GM12872 (cell line): ENCODE data around the gene ATP6AP1.

Experiments used
- TF ChIP-seq, protein P1 (sequence below): IDR thresholded peaks from 3 replicates; pipeline ENCODE4 v1.5.1; 2011; ENCODE audit warnings: low read depth, mild to moderate bottlenecking, low read length, moderate library complexity; ENCODE audit not compliant: insufficient read depth

Gene ATP6AP1

DNA sequence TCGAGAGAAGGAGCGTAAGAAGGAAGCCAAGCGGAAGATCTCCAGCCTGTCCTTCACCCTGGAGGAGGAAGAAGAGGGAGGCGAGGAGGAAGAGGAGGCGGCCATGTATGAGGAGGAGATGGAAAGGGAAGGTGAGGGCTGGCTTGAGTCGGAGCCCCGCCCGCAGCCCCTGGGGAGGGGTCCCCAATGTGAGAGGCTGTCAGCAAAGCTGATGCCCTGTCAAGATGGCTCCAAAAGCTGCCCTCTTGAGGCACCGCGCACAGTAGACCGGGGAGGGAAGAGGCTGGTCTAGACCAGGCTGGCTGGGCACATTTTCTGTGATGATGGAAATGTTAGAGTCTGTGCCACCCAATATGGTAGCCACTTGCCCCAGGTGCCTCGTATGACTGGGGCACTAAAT lies 18.0 kb downstream of the ATP6AP1 start:
- TF ChIP-seq, protein P1, sequence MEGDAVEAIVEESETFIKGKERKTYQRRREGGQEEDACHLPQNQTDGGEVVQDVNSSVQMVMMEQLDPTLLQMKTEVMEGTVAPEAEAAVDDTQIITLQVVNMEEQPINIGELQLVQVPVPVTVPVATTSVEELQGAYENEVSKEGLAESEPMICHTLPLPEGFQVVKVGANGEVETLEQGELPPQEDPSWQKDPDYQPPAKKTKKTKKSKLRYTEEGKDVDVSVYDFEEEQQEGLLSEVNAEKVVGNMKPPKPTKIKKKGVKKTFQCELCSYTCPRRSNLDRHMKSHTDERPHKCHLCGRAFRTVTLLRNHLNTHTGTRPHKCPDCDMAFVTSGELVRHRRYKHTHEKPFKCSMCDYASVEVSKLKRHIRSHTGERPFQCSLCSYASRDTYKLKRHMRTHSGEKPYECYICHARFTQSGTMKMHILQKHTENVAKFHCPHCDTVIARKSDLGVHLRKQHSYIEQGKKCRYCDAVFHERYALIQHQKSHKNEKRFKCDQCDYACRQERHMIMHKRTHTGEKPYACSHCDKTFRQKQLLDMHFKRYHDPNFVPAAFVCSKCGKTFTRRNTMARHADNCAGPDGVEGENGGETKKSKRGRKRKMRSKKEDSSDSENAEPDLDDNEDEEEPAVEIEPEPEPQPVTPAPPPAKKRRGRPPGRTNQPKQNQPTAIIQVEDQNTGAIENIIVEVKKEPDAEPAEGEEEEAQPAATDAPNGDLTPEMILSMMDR, result no peak

DNA sequence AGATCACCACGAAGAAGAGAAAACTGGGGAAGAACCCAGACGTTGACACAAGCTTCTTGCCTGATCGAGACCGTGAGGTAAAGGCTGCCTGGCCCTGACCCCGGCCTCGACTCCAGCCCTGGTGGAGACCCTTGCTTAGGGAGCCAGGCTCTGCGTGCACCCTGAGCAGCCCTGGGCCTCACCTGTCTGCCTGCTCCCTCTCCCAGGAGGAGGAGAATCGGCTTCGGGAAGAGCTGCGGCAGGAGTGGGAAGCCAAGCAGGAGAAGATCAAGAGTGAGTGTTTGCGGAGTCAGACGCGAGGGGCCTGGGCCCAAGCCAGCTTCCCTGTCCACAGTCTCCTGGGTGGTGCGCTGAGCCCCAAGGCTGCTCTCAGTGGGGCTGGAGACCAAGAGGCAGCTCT lies 20.0 kb downstream of the ATP6AP1 start:
- TF ChIP-seq, protein P1, result no peak

DNA sequence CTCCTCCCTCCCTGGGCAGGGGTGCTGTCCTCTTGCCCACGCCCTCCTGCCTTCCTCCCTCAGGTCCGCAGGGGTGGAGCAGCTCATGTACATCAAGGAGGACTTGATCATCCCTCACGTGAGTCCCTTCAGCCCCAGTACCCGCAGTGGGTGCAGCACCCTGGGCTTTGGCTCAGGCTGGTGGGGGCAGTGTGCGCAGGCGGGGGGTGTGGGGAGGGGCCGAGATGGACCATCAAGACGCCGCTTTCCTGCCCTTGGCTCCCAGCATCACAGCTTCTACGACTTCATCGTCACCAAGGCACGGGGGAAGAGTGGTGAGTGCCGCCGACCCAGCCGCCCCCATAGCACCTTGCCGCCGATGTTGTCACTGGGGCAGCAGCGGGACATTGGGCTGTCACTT lies 21.1 kb downstream of the ATP6AP1 start:
- TF ChIP-seq, protein P1, result no peak

DNA sequence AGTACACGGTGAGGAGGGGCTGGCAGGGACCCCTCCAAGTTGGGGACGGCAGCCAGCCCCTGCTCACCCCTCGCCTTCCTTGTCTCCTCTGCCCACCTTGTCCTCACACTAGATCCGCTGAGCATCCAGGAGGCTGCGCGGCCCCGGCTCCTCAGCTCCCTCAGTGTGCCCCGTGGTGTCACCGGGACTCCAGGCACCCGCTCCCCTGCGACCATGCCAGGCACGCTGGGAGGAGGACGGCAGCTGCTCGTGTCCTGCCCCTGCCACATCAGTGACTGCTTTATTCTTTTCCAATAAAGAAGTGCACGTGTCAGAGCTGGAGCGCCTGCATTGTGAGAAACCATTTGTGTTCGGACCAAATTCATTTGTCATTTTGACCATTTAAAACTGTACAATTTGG lies 21.8 kb downstream of the ATP6AP1 start:
- TF ChIP-seq, protein P1, result no peak

DNA sequence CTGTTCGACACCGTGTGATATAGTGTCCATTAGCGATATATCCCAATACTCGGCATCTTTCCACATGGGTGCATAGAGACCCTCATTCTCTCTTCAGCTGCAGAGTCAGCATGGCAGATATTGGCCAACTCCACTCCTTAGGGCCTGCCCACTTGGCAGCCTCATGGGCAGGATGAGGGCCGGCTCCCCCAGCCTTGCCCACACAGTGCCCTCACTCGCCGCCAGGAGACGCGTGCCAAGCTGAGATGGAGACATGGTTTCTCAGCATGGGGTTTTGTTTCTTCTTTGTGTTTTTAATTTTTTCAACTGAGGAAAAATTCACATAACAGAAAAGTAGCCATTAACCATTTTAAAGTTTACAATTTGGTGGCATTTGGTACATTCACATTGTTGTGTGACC lies 24.3 kb downstream of the ATP6AP1 start:
- TF ChIP-seq, protein P1, result no peak

DNA sequence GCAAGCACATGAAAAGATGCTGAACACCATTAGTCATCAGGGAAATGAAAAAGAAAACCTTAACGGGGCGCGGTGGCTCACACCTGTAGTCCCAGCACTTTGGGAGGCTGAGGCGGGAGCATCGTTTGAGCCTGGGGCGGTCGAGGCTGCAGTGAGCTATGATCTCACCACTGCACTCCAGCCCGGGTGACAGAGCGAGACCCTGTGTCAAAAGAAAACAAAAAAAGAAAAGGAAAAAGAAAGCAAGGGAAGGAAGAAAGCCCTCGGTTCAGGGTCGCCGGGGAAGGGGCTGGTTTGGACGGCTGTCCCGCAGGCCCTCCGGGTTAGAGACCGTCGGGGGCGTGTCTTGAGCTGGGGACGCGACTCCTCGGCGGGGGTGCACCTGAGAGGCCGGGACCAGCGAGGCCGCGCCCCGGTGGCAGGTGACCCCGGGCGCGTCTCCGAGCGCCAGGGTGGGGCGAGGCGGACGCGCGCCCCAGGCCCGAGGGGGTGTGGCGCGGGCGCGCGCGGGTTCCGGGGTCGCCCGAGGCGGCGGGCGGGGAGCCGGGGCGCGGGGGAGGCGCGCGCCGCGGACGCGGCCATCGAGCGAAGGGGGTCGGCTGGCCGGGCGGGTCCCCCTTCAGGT lies 29.1 kb downstream of the ATP6AP1 start:
- TF ChIP-seq, protein P1, result no peak

DNA sequence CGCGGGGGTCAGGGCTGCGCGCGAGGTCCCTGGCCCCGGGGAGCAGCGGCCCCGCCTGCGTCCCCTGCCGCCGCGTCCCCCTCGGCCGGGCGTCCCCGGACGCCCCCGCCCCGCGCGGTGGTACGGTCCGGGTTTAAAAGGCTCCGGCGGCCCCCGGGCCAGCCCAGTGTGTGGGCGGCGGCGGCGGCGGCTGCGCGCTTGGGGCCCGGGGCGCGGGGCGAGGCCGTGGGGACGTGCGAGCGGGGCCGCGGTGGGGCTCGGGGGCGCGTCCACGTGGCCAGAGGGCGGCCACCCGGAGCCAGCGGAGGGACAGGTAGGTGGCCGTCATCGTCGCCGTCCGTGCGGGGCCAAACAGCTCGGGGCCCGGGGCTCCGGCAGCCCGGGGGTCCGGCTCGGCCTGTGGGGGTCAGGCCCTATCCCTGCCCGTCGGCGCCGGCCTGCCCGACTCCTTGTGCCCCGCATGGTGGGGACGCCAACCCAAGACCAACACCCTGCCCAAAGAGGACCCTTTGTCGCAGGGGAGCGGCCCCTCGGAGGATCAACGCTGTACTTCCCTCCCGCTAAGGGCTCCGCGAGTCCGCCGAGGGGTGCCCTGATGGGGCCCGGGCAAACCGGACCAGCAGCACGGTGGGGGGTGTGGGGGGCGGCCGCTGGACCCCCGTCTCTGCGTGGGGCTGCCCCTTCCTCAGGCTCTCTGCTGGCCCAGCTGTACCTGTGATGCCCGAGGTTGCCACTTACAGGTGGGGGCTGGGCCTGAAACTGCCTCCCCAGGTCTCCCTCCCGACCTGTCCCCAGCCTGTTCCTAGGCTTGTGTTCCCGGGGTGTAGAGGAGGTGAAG lies 29.9 kb downstream of the ATP6AP1 start, which contains the start of gene PLXNA3:
TSS of gene PLXNA3 (plus strand) at position 166 of the 838 bp plus-strand sequence. CDS start 1,903 bp downstream, outside the sequence.
- TF ChIP-seq, protein P1, result no peak
